A549 (cell line): ENCODE results near the gene UBE2E2. TPM values are rescaled to one million over a fixed set of nuclear protein-coding genes. Genes with fewer than 3 reads are reported as not detected.

ENCODE experiments used
- ATAC-seq, 2 experiments: fragments of 200-7000 bp in 1 of 2; fragments of >200 bp in 1 of 2; cut with Nextera tagmentation in 1 of 2; cut with Tn5 transposase in 1 of 2; 3 replicates each; pipeline versions ENCODE4 v1.8.0 to v1.9.1; 2018 to 2020; ENCODE audit warnings: mild to moderate bottlenecking in 1 of 2, moderate library complexity in 1 of 2
- CTCF ChIA-PET: fragments of 300-600 bp; sonication (Branson Sonifier 250); formaldehyde crosslinking; extraction: SDS; loops from one replicate; lab custom pipeline; 2021; ENCODE audit warnings: antibody characterized with exemption, inconsistent platforms; lab: Yijun Ruan, JAX
- POLR2A ChIA-PET: fragments of 350-600 bp; formaldehyde crosslinking; extraction: SDS; loops from one replicate; lab custom pipeline; 2021; ENCODE audit warnings: antibody characterized with exemption, inconsistent platforms; lab: Yijun Ruan, JAX
- DNase-seq, 2 experiments: peaks; one replicate each; pipeline versions ENCODE4 v3.0.0 to v3.0.0-alpha.2; 2011 to 2016; ENCODE audit warnings: low read depth in 1 of 2, low spot score in 1 of 2
- FAIRE-seq: peaks from 2 replicates; lab custom pipeline; 2011; peaks lifted over from hg19 to GRCh38; lab: Jason Lieb, UNC
- H3K27ac ChIP-seq, 2 experiments: fragments of >200 bp; sonication (Bioruptor Twin); formaldehyde crosslinking; 3 replicates each; pipeline ENCODE4 v1.5.1; 2016 to 2017
- H3K4me1 ChIP-seq: fragments of >200 bp; sonication (Bioruptor Twin); formaldehyde crosslinking; 3 replicates; pipeline ENCODE4 v1.6.1; 2016
- H3K4me2 ChIP-seq: fragments of >200 bp; sonication (Bioruptor Twin); formaldehyde crosslinking; 3 replicates; pipeline ENCODE4 v1.6.1; 2016
- H3K4me3 ChIP-seq: fragments of >200 bp; sonication (Bioruptor Twin); formaldehyde crosslinking; 3 replicates; pipeline ENCODE4 v1.5.1; 2016
- H3K9me3 ChIP-seq: fragments of >200 bp; sonication (Bioruptor Twin); formaldehyde crosslinking; 3 replicates; pipeline ENCODE4 v1.6.1; 2016
- BCL3 ChIP-seq: fragments of >200 bp; sonication (Bioruptor Twin); formaldehyde crosslinking; IDR thresholded peaks from 3 replicates; pipeline ENCODE4 v1.6.1; 2016
- CBX2 ChIP-seq: fragments of 200-600 bp; sonication (generic); IDR thresholded peaks from 2 replicates; pipeline ENCODE4 v1.6.1; 2016; ENCODE audit warnings: low read depth, mild to moderate bottlenecking, borderline replicate concordance
- CEBPB ChIP-seq, 2 experiments: fragments of >200 bp in 1 of 2; sonication (Bioruptor Twin) in 1 of 2; formaldehyde crosslinking in 1 of 2; IDR thresholded peaks; 2 replicates each; pipeline ENCODE4 v1.6.1; 2012 to 2016
- CHD4 ChIP-seq: fragments of 200-600 bp; sonication (generic); IDR thresholded peaks from 2 replicates; pipeline ENCODE4 v1.6.1; 2016; ENCODE audit warnings: antibody characterized with exemption, mild to moderate bottlenecking, borderline replicate concordance
- EHMT2 ChIP-seq: fragments of 200-600 bp; sonication (generic); IDR thresholded peaks from 2 replicates; pipeline ENCODE4 v1.6.1; 2016; ENCODE audit warnings: antibody characterized with exemption, low read depth, mild to moderate bottlenecking, moderate library complexity
- EP300 ChIP-seq, 2 experiments: fragments of >200 bp; sonication (Bioruptor Twin); formaldehyde crosslinking; IDR thresholded peaks; 2 replicates in 1 of 2; 3 replicates in 1 of 2; pipeline ENCODE4 v1.6.1; 2016 to 2017
- FOXS1 ChIP-seq: fragments of 250-450 bp; sonication (Bioruptor Pico); IDR thresholded peaks from 2 replicates; pipeline ENCODE4 v1.5.0; 2020; ENCODE audit warnings: mild to moderate bottlenecking, moderate library complexity
- GATA3 ChIP-seq: IDR thresholded peaks from 2 replicates; pipeline ENCODE4 v1.6.1; 2012; ENCODE audit warnings: borderline replicate concordance
- HDAC2 ChIP-seq: fragments of 200-600 bp; sonication (generic); IDR thresholded peaks from 2 replicates; pipeline ENCODE4 v1.6.1; 2016
- HOXB13 ChIP-seq: fragments of 250-450 bp; sonication (Bioruptor Pico); IDR thresholded peaks from 2 replicates; pipeline ENCODE4 v1.5.0; 2020; ENCODE audit warnings: low read depth, mild to moderate bottlenecking, moderate library complexity
- HOXB5 ChIP-seq: fragments of 250-450 bp; sonication (Bioruptor Pico); IDR thresholded peaks from 2 replicates; pipeline ENCODE4 v1.5.0; 2020; ENCODE audit warnings: mild to moderate bottlenecking, moderate library complexity
- JUN ChIP-seq, 2 experiments: fragments of >200 bp; sonication (Bioruptor Twin); formaldehyde crosslinking; IDR thresholded peaks; 2 replicates in 1 of 2; 3 replicates in 1 of 2; pipeline ENCODE4 v1.6.1; 2016 to 2017
- KDM1A ChIP-seq: fragments of 200-600 bp; sonication (generic); IDR thresholded peaks from 2 replicates; pipeline ENCODE4 v1.6.1; 2016; ENCODE audit warnings: low read depth, mild to moderate bottlenecking
- KDM5A ChIP-seq: fragments of 200-600 bp; sonication (generic); IDR thresholded peaks from 2 replicates; pipeline ENCODE4 v1.6.1; 2016; ENCODE audit warnings: antibody characterized with exemption, mild to moderate bottlenecking
- MAFK ChIP-seq: fragments of 450-650 bp; IDR thresholded peaks from 2 replicates; pipeline ENCODE4 v1.6.1; 2014; ENCODE audit not compliant: partially characterized antibody
- MAZ ChIP-seq: fragments of 150-350 bp; IDR thresholded peaks from 2 replicates; pipeline ENCODE4 v1.6.1; 2014; ENCODE audit warnings: antibody characterized with exemption, low read depth, low read length, borderline replicate concordance
- NFE2L2 ChIP-seq: fragments of 150-350 bp; conservative IDR thresholded peaks from 2 replicates; pipeline ENCODE4 v1.6.1; 2014; ENCODE audit warnings: low read length
- NR3C1 ChIP-seq: fragments of >200 bp; sonication (Bioruptor Twin); formaldehyde crosslinking; IDR thresholded peaks from 3 replicates; pipeline ENCODE4 v1.6.1; 2017
- POLR2AphosphoS2 ChIP-seq: conservative IDR thresholded peaks from 2 replicates; pipeline ENCODE4 v1.6.1; 2012; ENCODE audit warnings: low read length, improper control_type of control experiment, inconsistent platforms
- RNF2 ChIP-seq: fragments of 200-600 bp; sonication (generic); IDR thresholded peaks from 2 replicates; pipeline ENCODE4 v1.6.1; 2016; ENCODE audit warnings: low read depth, mild to moderate bottlenecking, antibody characterized with exemption, moderate library complexity, borderline replicate concordance
- SMC3 ChIP-seq: fragments of >200 bp; sonication (Bioruptor Twin); formaldehyde crosslinking; IDR thresholded peaks from 3 replicates; pipeline ENCODE4 v1.6.1; 2018; ENCODE audit warnings: inconsistent platforms
- SREBF2 ChIP-seq: fragments of 450-650 bp; IDR thresholded peaks from 2 replicates; pipeline ENCODE4 v1.6.1; 2014; ENCODE audit warnings: mild to moderate bottlenecking, moderate library complexity
- ZNF302 ChIP-seq: fragments of 250-450 bp; sonication (Bioruptor Pico); IDR thresholded peaks from 2 replicates; pipeline ENCODE4 v1.9.0; 2021; ENCODE audit warnings: inconsistent platforms, mild to moderate bottlenecking, moderate library complexity
- ZSCAN20 ChIP-seq: fragments of 250-450 bp; sonication (Bioruptor Pico); IDR thresholded peaks from 2 replicates; pipeline ENCODE4 v1.8.0; 2022; ENCODE audit warnings: mild to moderate bottlenecking, moderate library complexity
- WGBS: methylation state at CpG from one replicate; pipeline ENCODE4 v1.1.6; 2017; ENCODE audit errors: missing lambda C conversion rate; 5-methylcytosine and 5-hydroxymethylcytosine counted together
- polyA plus RNA-seq, 4 experiments: library from polyadenylated mRNA; depleted of rRNA in 3 of 4; stranded (reverse); fragments of >200 nt; fragmentation: RNase III in 1 of 4; extraction: RNeasy Plus Mini Kit Qiagen cat#74134 plus additional on column Dnase treatment in 1 of 4; gene quantifications; 2 replicates in 3 of 4; 3 replicates in 1 of 4; pipeline ENCODE4 v1.2.3, GENCODE V29; 2011 to 2017
- TF ChIP-seq, protein P1 (sequence below): IDR thresholded peaks from 2 replicates; pipeline ENCODE4 v1.6.1; 2012; ENCODE audit warnings: low read depth, borderline replicate concordance
- TF ChIP-seq, protein P2 (sequence below): fragments of 250-450 bp; sonication (Bioruptor Pico); IDR thresholded peaks from 2 replicates; pipeline ENCODE4 v1.5.0; 2020; ENCODE audit warnings: low read depth, mild to moderate bottlenecking, moderate library complexity

Gene UBE2E2
- polyA plus RNA-seq, 2 of the 4 experiments (the other 2 are of a cell fraction) = 28.3 to 56.1 TPM

- TF ChIP-seq, protein P1, sequence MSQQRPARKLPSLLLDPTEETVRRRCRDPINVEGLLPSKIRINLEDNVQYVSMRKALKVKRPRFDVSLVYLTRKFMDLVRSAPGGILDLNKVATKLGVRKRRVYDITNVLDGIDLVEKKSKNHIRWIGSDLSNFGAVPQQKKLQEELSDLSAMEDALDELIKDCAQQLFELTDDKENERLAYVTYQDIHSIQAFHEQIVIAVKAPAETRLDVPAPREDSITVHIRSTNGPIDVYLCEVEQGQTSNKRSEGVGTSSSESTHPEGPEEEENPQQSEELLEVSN = 0 out of 2 replicates have a peak, but pooled peaks have one; percentile 6
- no peak for TF ChIP-seq JUN (IDR thresholded peaks at IDR 0.05)
- TF ChIP-seq RNF2 = no peak
Measured at GRCh38 chr3:23203708-23204330, 692 bp downstream of the UBE2E2 start (continued).

GRCh38 chr3:23206366-23206765 is 3.2 kb downstream of the UBE2E2 start:
- ATAC-seq = no peak

DNA sequence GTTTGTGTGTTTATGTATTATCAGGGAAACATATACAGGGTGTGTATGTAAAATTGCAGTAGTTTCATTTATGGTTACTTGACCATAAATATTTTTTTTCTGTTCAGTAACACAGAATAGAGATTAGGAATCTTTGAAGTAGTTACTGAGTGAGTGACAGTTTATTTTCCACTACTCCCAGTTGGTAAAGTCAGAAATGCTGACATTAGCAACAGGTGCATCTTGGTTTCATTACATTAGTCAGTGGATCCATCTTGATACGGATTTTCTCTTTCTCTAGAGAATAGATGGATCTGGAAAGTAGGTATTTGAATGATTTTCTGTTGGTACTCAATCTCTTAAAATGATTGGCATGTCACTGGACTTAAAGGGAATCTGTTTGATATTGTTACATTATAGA is 6.0 kb downstream of the UBE2E2 start:
- FAIRE-seq (no peak), DNase-seq (no peak), ATAC-seq (no peak)
- no peak overlapping the region for H3K4me2 ChIP-seq
- 0% methylated on average over 1 of the region's 1 CpG for WGBS
- ChIA-PET CTCF (no interaction called here), POLR2A (no interaction called here)
- H3K4me3 ChIP-seq = no peak overlapping the region
- H3K27ac ChIP-seq = no peak overlapping the region
- peaks cover 18% of the 10 kb centered on the region for H3K4me1 ChIP-seq
- H3K9me3 ChIP-seq = no peaks in the 10 kb centered on the region
- no peak for TF ChIP-seq NFE2L2
- TF ChIP-seq CHD4 = no peak
- TF ChIP-seq FOXS1 (CRISPR knock-in tag) = no peak
- TF ChIP-seq HOXB13 (CRISPR knock-in tag) = no peak
- TF ChIP-seq ZSCAN20 (CRISPR knock-in tag) = no peak
- no peak for TF ChIP-seq MAZ
- TF ChIP-seq EP300 (IDR thresholded peaks at IDR 0.05) = no peak
- TF ChIP-seq NR3C1 = no peak
- TF ChIP-seq BCL3 = no peak
- no peak for TF ChIP-seq EHMT2
- TF ChIP-seq KDM1A = no peak
- no peak for TF ChIP-seq HOXB5 (CRISPR knock-in tag)
- TF ChIP-seq KDM5A = no peak
- TF ChIP-seq HDAC2 = no peak
- TF ChIP-seq MAFK = no peak
- no peak for TF ChIP-seq RNF2
- TF ChIP-seq POLR2AphosphoS2 = no peak
- TF ChIP-seq, protein P2, sequence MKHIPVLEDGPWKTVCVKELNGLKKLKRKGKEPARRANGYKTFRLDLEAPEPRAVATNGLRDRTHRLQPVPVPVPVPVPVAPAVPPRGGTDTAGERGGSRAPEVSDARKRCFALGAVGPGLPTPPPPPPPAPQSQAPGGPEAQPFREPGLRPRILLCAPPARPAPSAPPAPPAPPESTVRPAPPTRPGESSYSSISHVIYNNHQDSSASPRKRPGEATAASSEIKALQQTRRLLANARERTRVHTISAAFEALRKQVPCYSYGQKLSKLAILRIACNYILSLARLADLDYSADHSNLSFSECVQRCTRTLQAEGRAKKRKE (CRISPR knock-in tag) = no peak

More at GRCh38 chr3:23206366-23206765, 3.2 kb downstream of the UBE2E2 start:
- peaks cover 18% of the 10 kb centered on the region for H3K4me1 ChIP-seq
- no peaks in the 10 kb centered on the region for H3K9me3 ChIP-seq
- H3K4me3 ChIP-seq = no peak overlapping the region
- H3K27ac ChIP-seq = no peak overlapping the region
- TF ChIP-seq ZNF302 (CRISPR knock-in tag) = no peak
- TF ChIP-seq CBX2 = no peak
- TF ChIP-seq RNF2 = no peak
- no peak for TF ChIP-seq GATA3
- no peak for TF ChIP-seq HDAC2
- no peak for TF ChIP-seq CEBPB (IDR thresholded peaks at IDR 0.05)
- no peak for TF ChIP-seq KDM1A
- no peak for TF ChIP-seq SREBF2
- no peak for TF ChIP-seq SMC3
- no peak for TF ChIP-seq JUN (IDR thresholded peaks at IDR 0.05)
- no peak for TF ChIP-seq MAFK
- no peak overlapping the region for H3K4me2 ChIP-seq
- ChIA-PET CTCF (interaction anchor here (0.8 to 1.4 kb wide), 3 partner anchors 11 to 555 kb away, joined by 3 to 4 read pairs (median 3); no protein-coding TSS in a partner anchor), POLR2A (no interaction called here)
- no peak for FAIRE-seq
- DNase-seq = no peak
- 91% methylated on average over 3 of the region's 3 CpGs for WGBS
